ENCODE results near the gene F2. TPM values are rescaled to one million over a fixed set of nuclear protein-coding genes. Genes with fewer than 3 reads are reported as not detected.

F2 gene
- total RNA-seq, 4 donors from 2014 or later: 1.4 to 3.0 TPM; not detected in 2

DNA sequence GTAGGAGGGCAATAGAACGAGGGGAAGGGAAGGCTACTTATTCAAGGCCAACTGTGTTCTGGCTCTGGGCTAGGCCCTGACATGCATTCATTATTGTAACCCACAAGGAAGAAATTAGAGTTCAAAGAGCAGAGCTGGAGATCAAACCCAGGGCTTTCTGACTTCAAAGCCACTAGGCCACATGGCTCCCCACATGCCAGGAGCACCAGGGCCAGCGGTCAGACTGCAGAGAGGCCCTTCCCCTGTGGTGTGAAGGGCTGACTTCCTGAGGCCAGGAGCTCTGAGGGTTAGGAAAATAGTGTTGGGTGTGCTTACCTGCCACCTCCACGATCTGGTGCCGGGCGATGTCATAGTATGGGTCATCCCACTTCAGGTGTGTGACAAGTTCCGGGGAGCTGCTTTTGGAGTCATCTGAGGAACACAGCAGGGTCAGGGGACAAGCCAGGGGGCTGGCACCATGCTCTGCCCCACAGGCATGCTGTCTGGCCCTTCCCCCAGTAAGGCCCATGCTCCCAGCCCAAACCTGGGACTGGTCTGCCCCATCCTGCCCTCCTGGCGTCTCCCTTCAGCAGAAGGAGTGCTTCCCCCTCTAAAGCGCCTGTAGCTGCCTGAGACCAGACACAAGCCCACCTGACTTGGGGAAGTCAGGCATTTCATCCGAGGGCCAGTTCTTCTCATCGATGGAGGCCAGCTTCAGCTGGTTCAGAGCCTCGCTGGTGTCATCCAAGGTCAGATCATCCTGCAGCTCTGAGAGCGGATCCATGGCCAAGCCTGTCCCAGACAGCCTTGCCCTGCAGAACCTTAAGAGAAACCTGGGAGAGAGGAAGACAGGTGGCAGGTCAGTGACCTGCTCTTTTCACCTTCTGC lies 23.4 kb upstream of the F2 start:
- Histone ChIP-seq H3K4me3 (no peak overlapping the region), H3K9me3 (no peaks in the 10 kb centered on the region), H3K27me3 (no peaks in the 10 kb centered on the region), H3K36me3 (peaks cover 0 to 42% of the 10 kb centered on the region in 2 donors), H3K27ac (peak overlapping the region; percentile 74 to 88 (median 77)), H3K4me1 (peaks cover 50 to 56% of the 10 kb centered on the region in 2 donors)
- DNase-seq: no peak
- in situ Hi-C loops (cut with MboI; ENCODE audit: low sequenced_read_pairs in 4 of 4) (no loop called here), intact Hi-C loops (cut with DNase I; ENCODE audit: low total_unique reads) (loop anchor here (2.0 kb wide), 1 partner anchor 21 kb away; no protein-coding TSS in a partner anchor)
- peak; percentile 0 to 6 for ATAC-seq
- no peak for TF ChIP-seq POLR2A (IDR thresholded peaks at IDR 0.05)
- TF ChIP-seq, protein P1, sequence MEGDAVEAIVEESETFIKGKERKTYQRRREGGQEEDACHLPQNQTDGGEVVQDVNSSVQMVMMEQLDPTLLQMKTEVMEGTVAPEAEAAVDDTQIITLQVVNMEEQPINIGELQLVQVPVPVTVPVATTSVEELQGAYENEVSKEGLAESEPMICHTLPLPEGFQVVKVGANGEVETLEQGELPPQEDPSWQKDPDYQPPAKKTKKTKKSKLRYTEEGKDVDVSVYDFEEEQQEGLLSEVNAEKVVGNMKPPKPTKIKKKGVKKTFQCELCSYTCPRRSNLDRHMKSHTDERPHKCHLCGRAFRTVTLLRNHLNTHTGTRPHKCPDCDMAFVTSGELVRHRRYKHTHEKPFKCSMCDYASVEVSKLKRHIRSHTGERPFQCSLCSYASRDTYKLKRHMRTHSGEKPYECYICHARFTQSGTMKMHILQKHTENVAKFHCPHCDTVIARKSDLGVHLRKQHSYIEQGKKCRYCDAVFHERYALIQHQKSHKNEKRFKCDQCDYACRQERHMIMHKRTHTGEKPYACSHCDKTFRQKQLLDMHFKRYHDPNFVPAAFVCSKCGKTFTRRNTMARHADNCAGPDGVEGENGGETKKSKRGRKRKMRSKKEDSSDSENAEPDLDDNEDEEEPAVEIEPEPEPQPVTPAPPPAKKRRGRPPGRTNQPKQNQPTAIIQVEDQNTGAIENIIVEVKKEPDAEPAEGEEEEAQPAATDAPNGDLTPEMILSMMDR (IDR thresholded peaks at IDR 0.05 in 4 of 5, conservative IDR thresholded peaks at IDR 0.05 in 1 of 5): no peak

DNA sequence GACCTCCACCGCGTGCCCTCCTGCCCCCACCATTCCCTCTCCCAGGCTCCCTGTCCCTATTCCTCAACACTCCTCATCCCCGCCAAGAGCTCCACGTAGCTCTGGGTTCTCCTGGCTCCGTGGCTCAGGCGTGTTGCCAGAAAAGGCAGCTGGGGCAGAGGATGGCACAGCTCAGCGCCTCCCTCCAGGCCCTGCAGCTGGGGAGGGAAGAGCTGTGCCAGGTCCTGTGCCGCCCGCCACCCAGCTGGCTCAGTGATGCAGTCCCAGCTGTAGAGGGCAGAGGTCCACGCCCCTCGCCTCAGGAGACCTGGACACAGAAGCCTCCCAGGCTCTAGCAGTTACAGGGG lies 22.8 kb upstream of the F2 start:
- peaks cover 0 to 38% of the 10 kb centered on the region in 2 donors for H3K36me3 ChIP-seq
- peak overlapping the region; percentile 74 to 88 (median 77) for H3K27ac ChIP-seq
- peak; percentile 46 to 63 for ATAC-seq
- H3K4me3 ChIP-seq: peak overlapping the region in 1 of 4 donors; percentile 11
- in situ Hi-C loops (cut with MboI; ENCODE audit: low sequenced_read_pairs in 4 of 4): no loop called here
- H3K9me3 ChIP-seq: no peaks in the 10 kb centered on the region
- intact Hi-C loops (cut with DNase I; ENCODE audit: low total_unique reads): loop anchor here (2.0 kb wide), 1 partner anchor 21 kb away; no protein-coding TSS in a partner anchor
- TF ChIP-seq, protein P1 (IDR thresholded peaks at IDR 0.05 in 4 of 5, conservative IDR thresholded peaks at IDR 0.05 in 1 of 5): no peak
- TF ChIP-seq POLR2A (IDR thresholded peaks at IDR 0.05): peak in 1 of 2 donors; percentile 14
- peaks cover 50 to 56% of the 10 kb centered on the region in 2 donors for H3K4me1 ChIP-seq
- DNase-seq: peak; percentile 82 to 94
- H3K27me3 ChIP-seq: no peaks in the 10 kb centered on the region

DNA sequence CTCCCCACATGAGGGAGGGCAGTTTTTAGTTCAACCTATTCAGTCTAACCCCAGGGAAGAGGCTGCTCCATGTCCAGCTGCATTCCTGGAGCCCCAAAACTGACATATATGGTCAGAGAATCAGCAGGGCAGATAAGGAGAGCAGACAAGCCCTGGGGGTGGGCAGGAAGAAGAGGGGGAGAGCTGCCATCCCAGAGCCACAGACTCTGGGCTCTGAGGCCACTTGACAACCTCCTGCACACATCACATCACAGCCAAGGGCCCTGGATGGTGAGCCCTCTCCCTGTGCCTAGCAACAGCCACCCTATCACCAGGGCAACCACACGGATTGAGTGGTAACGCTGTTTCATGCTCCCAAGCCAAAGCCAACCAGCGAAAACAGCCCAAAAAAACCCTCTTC lies 21.7 kb upstream of the F2 start:
- DNase-seq (no peak), ATAC-seq (no peak)
- peaks cover 0 to 35% of the 10 kb centered on the region in 2 donors for H3K36me3 ChIP-seq
- no peak overlapping the region for H3K4me3 ChIP-seq
- peaks cover 61 to 67% of the 10 kb centered on the region in 2 donors for H3K4me1 ChIP-seq
- in situ Hi-C loops (cut with MboI; ENCODE audit: low sequenced_read_pairs in 4 of 4): no loop called here
- no peak for TF ChIP-seq POLR2A (IDR thresholded peaks at IDR 0.05)
- TF ChIP-seq, protein P1 (IDR thresholded peaks at IDR 0.05 in 4 of 5, conservative IDR thresholded peaks at IDR 0.05 in 1 of 5): no peak
- peak overlapping the region; percentile 74 to 88 (median 77) for H3K27ac ChIP-seq
- H3K9me3 ChIP-seq: no peaks in the 10 kb centered on the region
- intact Hi-C loops (cut with DNase I; ENCODE audit: low total_unique reads): loop anchor here (2.0 kb wide), 1 partner anchor 23 kb away; no protein-coding TSS in a partner anchor
- no peaks in the 10 kb centered on the region for H3K27me3 ChIP-seq

DNA sequence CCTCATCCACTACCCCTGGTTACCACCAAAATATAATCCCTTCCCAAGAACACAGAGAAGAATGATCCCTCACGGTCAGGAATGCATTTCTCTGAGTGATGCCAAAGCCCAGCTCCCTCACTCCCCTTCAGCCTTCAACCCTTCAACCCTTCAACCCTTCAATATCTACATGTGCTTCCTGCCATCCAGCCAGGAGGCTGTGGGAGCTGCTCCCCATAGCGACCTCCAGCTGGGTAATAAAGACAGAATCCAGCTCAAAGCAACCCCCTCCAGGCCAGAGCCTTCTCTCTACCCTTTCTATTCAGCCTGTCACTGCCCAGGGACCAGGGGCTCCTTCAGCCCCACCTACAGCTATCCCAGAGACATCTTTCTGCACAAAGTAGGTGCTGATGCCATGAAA lies 21.3 kb upstream of the F2 start:
- DNase-seq (no peak), ATAC-seq (no peak)
- Histone ChIP-seq H3K27ac (peak overlapping the region; percentile 74 to 88 (median 77)), H3K4me1 (peaks cover 65 to 70% of the 10 kb centered on the region in 2 donors), H3K36me3 (peaks cover 0 to 37% of the 10 kb centered on the region in 2 donors), H3K9me3 (no peaks in the 10 kb centered on the region), H3K4me3 (no peak overlapping the region), H3K27me3 (no peaks in the 10 kb centered on the region)
- in situ Hi-C loops (cut with MboI; ENCODE audit: low sequenced_read_pairs in 4 of 4): no loop called here
- no peak for TF ChIP-seq POLR2A (IDR thresholded peaks at IDR 0.05)
- TF ChIP-seq, protein P1 (IDR thresholded peaks at IDR 0.05 in 4 of 5, conservative IDR thresholded peaks at IDR 0.05 in 1 of 5): no peak
- intact Hi-C loops (cut with DNase I; ENCODE audit: low total_unique reads): loop anchor here (2.0 kb wide), 1 partner anchor 23 kb away; no protein-coding TSS in a partner anchor
